Measurements from ENCODE around the gene PLSCR1.

DNA sequence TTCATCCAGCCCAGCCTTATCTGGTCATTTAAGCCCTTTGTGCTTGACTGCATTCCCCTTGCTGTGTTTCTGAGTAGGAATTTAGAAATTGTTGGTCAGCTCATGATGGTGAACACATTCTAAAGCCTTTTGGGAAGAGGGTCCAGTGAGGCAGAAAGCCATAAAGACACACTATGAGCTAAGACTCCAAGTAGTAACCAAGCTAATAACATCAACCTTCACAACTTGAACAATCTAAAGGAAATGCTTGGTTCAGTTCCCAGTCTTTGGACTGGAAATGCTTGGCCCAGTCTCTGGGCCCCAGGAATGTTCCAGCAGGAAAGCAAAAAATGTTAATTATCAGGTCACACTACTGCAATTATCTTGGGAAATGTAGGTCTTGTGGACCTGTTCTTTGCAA lies 7.7 kb downstream of the PLSCR1 start:
- TF ChIP-seq EP300 (IDR thresholded peaks at IDR 0.05) = no peak
- TF ChIP-seq, protein P1, sequence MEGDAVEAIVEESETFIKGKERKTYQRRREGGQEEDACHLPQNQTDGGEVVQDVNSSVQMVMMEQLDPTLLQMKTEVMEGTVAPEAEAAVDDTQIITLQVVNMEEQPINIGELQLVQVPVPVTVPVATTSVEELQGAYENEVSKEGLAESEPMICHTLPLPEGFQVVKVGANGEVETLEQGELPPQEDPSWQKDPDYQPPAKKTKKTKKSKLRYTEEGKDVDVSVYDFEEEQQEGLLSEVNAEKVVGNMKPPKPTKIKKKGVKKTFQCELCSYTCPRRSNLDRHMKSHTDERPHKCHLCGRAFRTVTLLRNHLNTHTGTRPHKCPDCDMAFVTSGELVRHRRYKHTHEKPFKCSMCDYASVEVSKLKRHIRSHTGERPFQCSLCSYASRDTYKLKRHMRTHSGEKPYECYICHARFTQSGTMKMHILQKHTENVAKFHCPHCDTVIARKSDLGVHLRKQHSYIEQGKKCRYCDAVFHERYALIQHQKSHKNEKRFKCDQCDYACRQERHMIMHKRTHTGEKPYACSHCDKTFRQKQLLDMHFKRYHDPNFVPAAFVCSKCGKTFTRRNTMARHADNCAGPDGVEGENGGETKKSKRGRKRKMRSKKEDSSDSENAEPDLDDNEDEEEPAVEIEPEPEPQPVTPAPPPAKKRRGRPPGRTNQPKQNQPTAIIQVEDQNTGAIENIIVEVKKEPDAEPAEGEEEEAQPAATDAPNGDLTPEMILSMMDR (IDR thresholded peaks at IDR 0.05) = no peak
- TF ChIP-seq POLR2A (IDR thresholded peaks at IDR 0.05) = no peak
- no peak for TF ChIP-seq POLR2AphosphoS5 (IDR thresholded peaks at IDR 0.05)
